IMR-90 (cell line): ENCODE measurements around the gene ST14.

ENCODE experiments used
- ELK1 ChIP-seq: fragments of 150-350 bp; IDR thresholded peaks from 2 replicates; pipeline ENCODE4 v1.6.1; 2016; ENCODE audit warnings: low read depth, mild to moderate bottlenecking, low read length, moderate library complexity, borderline replicate concordance
- MAFK ChIP-seq: IDR thresholded peaks from 2 replicates; pipeline ENCODE4 v1.6.1; 2012; ENCODE audit warnings: low read depth, low read length, improper control_type of control experiment
- MXI1 ChIP-seq: IDR thresholded peaks from 2 replicates; pipeline ENCODE4 v1.6.1; 2012; ENCODE audit warnings: low read depth, mild to moderate bottlenecking, low read length, moderate library complexity, borderline replicate concordance
- POLR2A ChIP-seq: IDR thresholded peaks from 2 replicates; pipeline ENCODE4 v1.6.1; 2012; ENCODE audit warnings: mild to moderate bottlenecking, low read depth, low read length
- RCOR1 ChIP-seq: IDR thresholded peaks from 2 replicates; pipeline ENCODE4 v1.6.1; 2012; ENCODE audit warnings: mild to moderate bottlenecking, low read length, improper control_type of control experiment; ENCODE audit not compliant: insufficient replicate concordance
- TF ChIP-seq, protein P1 (sequence below): conservative IDR thresholded peaks from 2 replicates; pipeline ENCODE4 v1.5.1; 2012; ENCODE audit warnings: mild to moderate bottlenecking, low read depth, low read length, improper control_type of control experiment

GRCh38 chr11:130162733-130163132 lies 3.2 kb downstream of the ST14 start:
- TF ChIP-seq MXI1 (no peak), POLR2A (no peak), RCOR1 (no peak), ELK1 (no peak), MAFK (0 out of 2 replicates have a peak, but pooled peaks have one; percentile 37)
- TF ChIP-seq, protein P1, sequence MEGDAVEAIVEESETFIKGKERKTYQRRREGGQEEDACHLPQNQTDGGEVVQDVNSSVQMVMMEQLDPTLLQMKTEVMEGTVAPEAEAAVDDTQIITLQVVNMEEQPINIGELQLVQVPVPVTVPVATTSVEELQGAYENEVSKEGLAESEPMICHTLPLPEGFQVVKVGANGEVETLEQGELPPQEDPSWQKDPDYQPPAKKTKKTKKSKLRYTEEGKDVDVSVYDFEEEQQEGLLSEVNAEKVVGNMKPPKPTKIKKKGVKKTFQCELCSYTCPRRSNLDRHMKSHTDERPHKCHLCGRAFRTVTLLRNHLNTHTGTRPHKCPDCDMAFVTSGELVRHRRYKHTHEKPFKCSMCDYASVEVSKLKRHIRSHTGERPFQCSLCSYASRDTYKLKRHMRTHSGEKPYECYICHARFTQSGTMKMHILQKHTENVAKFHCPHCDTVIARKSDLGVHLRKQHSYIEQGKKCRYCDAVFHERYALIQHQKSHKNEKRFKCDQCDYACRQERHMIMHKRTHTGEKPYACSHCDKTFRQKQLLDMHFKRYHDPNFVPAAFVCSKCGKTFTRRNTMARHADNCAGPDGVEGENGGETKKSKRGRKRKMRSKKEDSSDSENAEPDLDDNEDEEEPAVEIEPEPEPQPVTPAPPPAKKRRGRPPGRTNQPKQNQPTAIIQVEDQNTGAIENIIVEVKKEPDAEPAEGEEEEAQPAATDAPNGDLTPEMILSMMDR = no peak
